ENCODE results near the gene AATK. TPM values are rescaled to one million over a fixed set of nuclear protein-coding genes. Genes with fewer than 3 reads are reported as not detected.

AATK gene
- polyA plus RNA-seq, 1 donor (not counting 4 experiments of a cell fraction or from before 2014, with no cell fraction given) = 0.16 TPM

GRCh38 chr17:81109957-81110356 lies 56.1 kb downstream of the AATK start:
- Histone ChIP-seq H2AFZ (ENCODE audit: control insufficient read depth, low read length) (no peak overlapping the region), H3K9me3 (ENCODE audit: control insufficient read depth, low read depth, low read length) (no peaks in the 10 kb centered on the region), H3K4me1 (ENCODE audit: control insufficient read depth, extremely low read depth, insufficient read depth, low read length) (peaks cover 3% of the 10 kb centered on the region), H4K20me1 (ENCODE audit: control insufficient read depth, extremely low read depth, insufficient read depth, low read length) (peaks cover 7% of the 10 kb centered on the region), H3K4me2 (ENCODE audit: control insufficient read depth, extremely low read depth, insufficient read depth, low read depth, low read length) (no peak overlapping the region), H3K4me3 (ENCODE audit: control insufficient read depth in 2 of 3, extremely low read depth in 1 of 3, insufficient read depth in 2 of 3, low read depth in 1 of 3, low read length in 3 of 3) (no peak overlapping the region), H3K27ac (ENCODE audit: control insufficient read depth, insufficient read depth, low read length) (no peak overlapping the region), H3K27me3 (ENCODE audit: control insufficient read depth, extremely low read depth, insufficient read depth, low read length) (no peaks in the 10 kb centered on the region), H3K79me2 (ENCODE audit: control insufficient read depth, insufficient read depth, low read length) (no peaks in the 10 kb centered on the region), H3K36me3 (ENCODE audit: control insufficient read depth in 2 of 2, extremely low read depth in 1 of 2, insufficient read depth in 2 of 2, low read length in 2 of 2) (peaks cover 22 to 31% of the 10 kb centered on the region in 2 experiments), H3K9ac (ENCODE audit: control insufficient read depth, extremely low read depth, insufficient read depth, low read length) (no peak overlapping the region), H3K9me1 (ENCODE audit: control insufficient read depth, extremely low read depth, insufficient read depth, low read length) (no peaks in the 10 kb centered on the region)
- no peak for FAIRE-seq
- no peak for DNase-seq (ENCODE audit: low read depth, low spot score)
- TF ChIP-seq CTCF (optimal IDR thresholded peaks at IDR 0.05 in 1 of 3, IDR thresholded peaks at IDR 0.05 in 1 of 3, conservative IDR thresholded peaks at IDR 0.05 in 1 of 3; ENCODE audit: extremely low read depth in 1 of 3, insufficient read depth in 2 of 3, low read length in 3 of 3) (no peak), EZH2 (IDR thresholded peaks at IDR 0.05; ENCODE audit: low read length) (no peak)
- dilution Hi-C loops (cut with MboI; ENCODE audit: extremely low pct_ligation_motif_present, low sequenced_read_pairs) = no loop called here

- Histone ChIP-seq H3K9ac (ENCODE audit: control insufficient read depth, extremely low read depth, insufficient read depth, low read length) (no peak overlapping the region), H3K4me2 (ENCODE audit: control insufficient read depth, extremely low read depth, insufficient read depth, low read depth, low read length) (no peak overlapping the region), H2AFZ (ENCODE audit: control insufficient read depth, low read length) (no peak overlapping the region), H4K20me1 (ENCODE audit: control insufficient read depth, extremely low read depth, insufficient read depth, low read length) (no peaks in the 10 kb centered on the region), H3K4me1 (ENCODE audit: control insufficient read depth, extremely low read depth, insufficient read depth, low read length) (peaks cover 3% of the 10 kb centered on the region), H3K27me3 (ENCODE audit: control insufficient read depth, extremely low read depth, insufficient read depth, low read length) (no peaks in the 10 kb centered on the region), H3K9me3 (ENCODE audit: control insufficient read depth, low read depth, low read length) (no peaks in the 10 kb centered on the region), H3K36me3 (ENCODE audit: control insufficient read depth in 2 of 2, extremely low read depth in 1 of 2, insufficient read depth in 2 of 2, low read length in 2 of 2) (peaks cover 34 to 36% of the 10 kb centered on the region in 2 experiments), H3K9me1 (ENCODE audit: control insufficient read depth, extremely low read depth, insufficient read depth, low read length) (no peaks in the 10 kb centered on the region), H3K79me2 (ENCODE audit: control insufficient read depth, insufficient read depth, low read length) (no peaks in the 10 kb centered on the region), H3K4me3 (ENCODE audit: control insufficient read depth in 2 of 3, extremely low read depth in 1 of 3, insufficient read depth in 2 of 3, low read depth in 1 of 3, low read length in 3 of 3) (no peak overlapping the region), H3K27ac (ENCODE audit: control insufficient read depth, insufficient read depth, low read length) (no peak overlapping the region)
- FAIRE-seq (no peak), DNase-seq (ENCODE audit: low read depth, low spot score) (no peak)
- dilution Hi-C loops (cut with MboI; ENCODE audit: extremely low pct_ligation_motif_present, low sequenced_read_pairs) = no loop called here
- TF ChIP-seq EZH2 (IDR thresholded peaks at IDR 0.05; ENCODE audit: low read length) = no peak
- no peak for TF ChIP-seq CTCF (optimal IDR thresholded peaks at IDR 0.05 in 1 of 3, IDR thresholded peaks at IDR 0.05 in 1 of 3, conservative IDR thresholded peaks at IDR 0.05 in 1 of 3; ENCODE audit: extremely low read depth in 1 of 3, insufficient read depth in 2 of 3, low read length in 3 of 3)
Observed at GRCh38 chr17:81108220-81108619, 57.8 kb downstream of the AATK start.

All from keratinocyte (primary cell).